Activated CD4-positive, CD25-positive, alpha-beta regulatory T cell treated with anti-CD3 and anti-CD28 coated beads, Interleukin-2, amount 50 U/mL, for 72 hours (primary cell): ENCODE measurements around the gene DLX5.

Experiments used
- DNase-seq: peaks from one replicate; pipeline ENCODE4 v3.0.0; 2021

Gene DLX5

GRCh38 chr7:96987719-96988118, 36.9 kb downstream of the DLX5 start:
- no peak for DNase-seq

GRCh38 chr7:96986901-96987300, 37.7 kb downstream of the DLX5 start:
- no peak for DNase-seq

GRCh38 chr7:96985992-96986391, 38.6 kb downstream of the DLX5 start:
- DNase-seq = no peak

GRCh38 chr7:96982586-96982985, 42.0 kb downstream of the DLX5 start:
- DNase-seq = no peak

GRCh38 chr7:96979551-96980276, 44.9 kb downstream of the DLX5 start:
- no peak for DNase-seq

- no peak for DNase-seq
Measured at GRCh38 chr7:96977445-96977844, 47.2 kb downstream of the DLX5 start.

- DNase-seq = no peak
Measured at GRCh38 chr7:96976106-96976505, 48.5 kb downstream of the DLX5 start.

GRCh38 chr7:96973986-96974385, 50.6 kb downstream of the DLX5 start:
- no peak for DNase-seq

- DNase-seq = no peak
Measured at GRCh38 chr7:96970739-96971138, 53.9 kb downstream of the DLX5 start.
